HS-27A (cell line): ENCODE data around the gene STK11IP.

ENCODE experiments used
- DNase-seq: peaks from one replicate; pipeline ENCODE4 v3.0.0-alpha.2; 2012; ENCODE audit warnings: low read depth, missing footprints

STK11IP gene, protein sequence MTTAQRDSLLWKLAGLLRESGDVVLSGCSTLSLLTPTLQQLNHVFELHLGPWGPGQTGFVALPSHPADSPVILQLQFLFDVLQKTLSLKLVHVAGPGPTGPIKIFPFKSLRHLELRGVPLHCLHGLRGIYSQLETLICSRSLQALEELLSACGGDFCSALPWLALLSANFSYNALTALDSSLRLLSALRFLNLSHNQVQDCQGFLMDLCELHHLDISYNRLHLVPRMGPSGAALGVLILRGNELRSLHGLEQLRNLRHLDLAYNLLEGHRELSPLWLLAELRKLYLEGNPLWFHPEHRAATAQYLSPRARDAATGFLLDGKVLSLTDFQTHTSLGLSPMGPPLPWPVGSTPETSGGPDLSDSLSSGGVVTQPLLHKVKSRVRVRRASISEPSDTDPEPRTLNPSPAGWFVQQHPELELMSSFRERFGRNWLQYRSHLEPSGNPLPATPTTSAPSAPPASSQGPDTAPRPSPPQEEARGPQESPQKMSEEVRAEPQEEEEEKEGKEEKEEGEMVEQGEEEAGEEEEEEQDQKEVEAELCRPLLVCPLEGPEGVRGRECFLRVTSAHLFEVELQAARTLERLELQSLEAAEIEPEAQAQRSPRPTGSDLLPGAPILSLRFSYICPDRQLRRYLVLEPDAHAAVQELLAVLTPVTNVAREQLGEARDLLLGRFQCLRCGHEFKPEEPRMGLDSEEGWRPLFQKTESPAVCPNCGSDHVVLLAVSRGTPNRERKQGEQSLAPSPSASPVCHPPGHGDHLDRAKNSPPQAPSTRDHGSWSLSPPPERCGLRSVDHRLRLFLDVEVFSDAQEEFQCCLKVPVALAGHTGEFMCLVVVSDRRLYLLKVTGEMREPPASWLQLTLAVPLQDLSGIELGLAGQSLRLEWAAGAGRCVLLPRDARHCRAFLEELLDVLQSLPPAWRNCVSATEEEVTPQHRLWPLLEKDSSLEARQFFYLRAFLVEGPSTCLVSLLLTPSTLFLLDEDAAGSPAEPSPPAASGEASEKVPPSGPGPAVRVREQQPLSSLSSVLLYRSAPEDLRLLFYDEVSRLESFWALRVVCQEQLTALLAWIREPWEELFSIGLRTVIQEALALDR

DNA sequence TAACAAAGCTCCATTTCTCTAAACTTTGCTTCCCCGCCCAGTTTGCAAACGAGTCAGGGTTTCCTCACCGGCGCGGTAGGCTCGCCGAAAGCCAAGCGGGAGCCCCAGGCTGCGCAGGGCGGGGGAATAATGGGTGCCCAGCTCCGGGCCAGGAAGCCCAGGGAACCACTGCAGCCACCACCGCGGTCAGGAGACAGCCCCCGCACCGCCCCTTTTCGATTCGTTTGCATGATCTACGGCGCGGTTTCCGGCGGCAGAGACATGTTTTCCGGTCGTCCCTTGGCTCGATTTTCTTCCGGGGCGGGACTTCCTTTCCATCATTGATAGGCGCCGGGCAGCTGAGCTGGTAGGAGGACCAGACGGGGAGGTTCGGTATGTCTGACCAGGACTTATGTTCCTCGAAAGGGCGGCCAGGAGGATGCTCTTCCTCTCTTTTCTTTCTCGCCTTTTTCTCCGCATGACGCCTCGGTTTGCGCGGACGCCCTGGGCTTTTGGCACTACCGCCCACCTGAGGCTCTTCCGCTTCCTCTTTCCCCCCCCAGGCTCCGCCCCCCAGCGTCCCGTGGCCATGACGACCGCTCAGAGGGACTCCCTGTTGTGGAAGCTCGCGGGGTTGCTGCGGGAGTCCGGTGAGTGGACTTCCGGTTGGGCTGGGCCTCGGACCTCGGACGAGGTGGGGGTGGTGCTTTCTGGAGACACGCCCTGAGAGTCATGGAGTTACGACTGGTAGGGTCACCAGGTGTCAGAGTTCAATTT lies at the start of gene STK11IP:
TSS of gene STK11IP (plus strand) at position 306 of the 756 bp plus-strand sequence. CDS start at position 569, 263 bp downstream.
- DNase-seq: peak; percentile 81

DNA sequence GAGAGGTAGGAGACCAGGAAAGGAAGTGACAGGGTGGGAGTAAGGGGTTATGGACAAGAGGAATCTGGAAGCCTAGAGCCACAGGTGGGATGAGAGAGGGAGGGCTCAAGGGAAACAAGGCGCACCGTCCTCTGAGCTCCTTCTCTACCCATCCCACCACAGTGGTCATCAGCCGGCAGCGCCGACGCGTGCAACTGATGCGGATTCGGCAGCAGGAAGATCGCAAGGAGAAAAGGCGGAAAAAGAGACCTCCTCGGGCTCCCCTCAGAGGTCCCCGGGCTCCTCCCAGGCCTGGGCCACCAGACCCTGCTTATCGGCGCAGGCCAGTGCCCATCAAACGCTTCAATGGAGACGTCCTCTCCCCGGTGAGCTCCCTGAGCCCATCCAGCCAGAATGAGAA lies 48.7 kb upstream of the STK11IP start:
- DNase-seq: no peak

DNA sequence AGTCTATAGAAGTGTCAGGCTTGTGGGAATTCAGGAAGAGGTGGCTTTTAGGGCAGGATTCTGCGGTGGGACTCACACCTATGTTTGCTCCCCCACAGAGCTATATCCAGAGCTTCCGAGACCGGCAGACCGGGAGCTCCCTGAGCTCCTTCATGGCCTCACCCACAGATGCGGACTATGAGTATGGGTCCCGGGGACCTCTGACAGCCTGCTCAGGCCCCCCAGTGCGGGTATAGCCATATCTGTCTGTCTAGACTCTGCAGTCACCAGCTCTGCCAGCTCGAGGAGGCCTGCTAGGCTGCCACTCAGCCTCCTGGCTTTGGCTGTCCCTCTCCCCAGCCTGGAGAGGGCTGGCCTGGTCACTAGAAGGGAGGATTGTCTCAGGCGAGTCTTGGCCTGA lies 48.0 kb upstream of the STK11IP start:
- DNase-seq: no peak

DNA sequence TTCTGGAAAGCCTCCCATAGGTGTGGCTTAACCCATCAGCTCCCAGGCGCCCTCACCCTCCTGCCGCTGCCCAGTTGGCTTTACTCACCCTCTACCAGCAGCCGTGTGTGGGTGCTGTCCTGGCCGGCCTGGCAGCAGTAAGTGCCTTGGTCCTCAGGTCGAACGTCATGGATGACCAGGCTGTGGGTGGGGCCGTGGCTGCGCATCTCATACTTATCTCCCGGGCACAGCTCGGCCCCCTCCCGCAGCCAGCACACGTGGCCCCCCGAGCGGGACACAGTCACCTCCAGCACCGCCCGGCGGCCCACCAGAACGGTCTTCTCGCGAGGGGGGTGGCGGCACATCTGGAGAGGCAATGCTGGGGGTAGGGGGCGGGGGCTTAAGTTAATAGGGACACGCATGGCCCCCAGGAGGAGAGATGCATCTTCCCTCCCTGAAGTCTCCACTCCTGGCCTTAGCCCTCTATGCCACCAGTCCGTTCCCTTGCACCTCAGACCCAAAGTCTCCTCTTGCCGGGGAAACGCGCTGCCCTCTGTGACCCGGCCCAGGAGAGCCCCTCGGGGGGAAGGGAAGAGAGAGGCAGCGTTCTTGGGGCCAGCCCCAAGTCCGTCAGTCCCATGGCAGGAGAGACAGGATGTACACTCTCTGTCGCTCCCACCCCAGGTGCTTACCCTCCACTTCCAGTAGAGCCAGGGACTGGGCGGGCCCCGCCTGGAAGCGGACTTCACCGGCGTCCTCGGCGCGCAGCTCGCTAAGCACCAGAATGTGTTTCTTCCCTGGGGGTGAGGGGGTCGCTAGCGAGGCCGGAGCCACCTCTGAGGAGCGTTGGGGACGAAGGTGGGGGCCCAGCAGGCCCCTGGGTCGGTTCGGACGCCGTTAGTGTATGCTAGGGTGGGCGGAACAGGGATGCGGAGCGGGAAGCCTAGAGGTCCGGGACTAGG lies 45.9 kb upstream of the STK11IP start:
- DNase-seq: no peak

DNA sequence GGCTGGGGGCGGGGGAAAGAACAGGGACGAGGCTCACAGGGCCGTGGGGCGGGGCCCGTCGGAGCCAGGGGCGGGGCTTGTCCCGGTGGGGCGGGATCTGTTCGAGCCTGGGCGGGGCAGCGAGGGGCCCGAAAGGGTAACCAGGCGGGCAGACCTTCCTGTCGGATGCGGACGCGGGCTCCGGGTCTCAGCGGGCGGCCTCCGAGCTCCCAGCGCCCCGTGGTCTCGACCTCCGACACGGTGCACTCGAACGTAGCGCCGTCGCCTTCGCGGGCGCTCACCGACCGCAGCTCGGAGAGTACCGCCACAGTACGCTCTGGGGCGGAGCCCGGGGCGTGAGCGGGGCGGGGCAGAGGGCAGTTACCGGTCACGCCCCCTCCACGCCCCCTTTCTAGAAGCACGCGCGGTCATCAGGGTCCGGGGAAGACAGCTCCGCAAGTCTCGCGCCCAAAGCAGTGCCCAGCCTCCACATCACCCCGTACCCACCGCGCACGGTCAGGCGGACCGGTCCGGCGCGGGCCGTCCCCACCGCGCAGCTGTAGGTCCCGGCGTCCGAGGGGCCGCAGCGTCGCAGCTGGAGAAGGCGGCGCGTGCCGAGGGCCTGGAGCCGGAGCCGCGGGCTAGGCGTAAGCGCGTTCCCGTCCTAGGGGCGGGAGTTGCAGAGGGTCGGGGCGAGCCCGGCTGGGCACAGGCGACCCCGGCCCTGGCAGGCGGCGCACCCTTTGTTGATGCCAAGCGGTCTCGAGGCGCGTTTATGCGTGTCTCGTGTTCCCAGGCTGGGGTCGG lies 45.1 kb upstream of the STK11IP start:
- no peak for DNase-seq

DNA sequence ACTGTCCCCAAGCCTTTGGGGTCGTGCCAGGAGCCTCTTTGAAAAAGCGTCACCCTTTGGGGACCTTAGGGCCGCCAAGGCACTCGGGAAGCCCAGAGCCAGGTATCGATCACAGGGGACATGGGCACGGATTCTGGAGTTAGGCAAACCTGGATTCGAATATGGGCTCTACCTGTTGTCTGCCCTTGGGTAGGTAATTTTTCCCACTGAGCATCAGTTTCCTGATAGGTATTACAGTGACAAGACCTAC lies 44.6 kb upstream of the STK11IP start:
- no peak for DNase-seq

DNA sequence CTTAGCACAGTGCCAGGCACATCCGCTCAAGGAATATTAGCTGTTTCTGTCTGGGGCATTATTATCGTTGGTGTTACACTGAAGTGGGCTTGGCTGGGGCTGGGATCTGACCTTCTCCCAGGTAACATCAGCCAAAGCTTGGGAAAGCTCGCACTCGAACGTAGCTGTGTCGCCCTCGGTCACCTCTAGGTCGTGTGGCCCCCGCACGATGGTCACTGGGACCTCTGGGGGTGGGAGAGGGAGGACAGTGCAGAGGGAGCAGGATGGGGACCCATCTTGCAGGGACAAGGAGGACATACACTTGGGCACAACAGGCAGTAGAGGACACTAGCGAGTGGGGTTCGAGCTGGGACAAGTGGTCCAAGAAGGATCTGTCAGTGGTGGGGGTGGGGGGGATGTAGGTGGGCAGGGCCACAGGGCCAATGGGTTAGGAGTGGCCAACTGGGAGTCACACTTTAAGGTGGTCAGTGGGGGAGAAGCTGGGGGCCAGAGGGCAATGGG lies 44.1 kb upstream of the STK11IP start:
- no peak for DNase-seq

DNA sequence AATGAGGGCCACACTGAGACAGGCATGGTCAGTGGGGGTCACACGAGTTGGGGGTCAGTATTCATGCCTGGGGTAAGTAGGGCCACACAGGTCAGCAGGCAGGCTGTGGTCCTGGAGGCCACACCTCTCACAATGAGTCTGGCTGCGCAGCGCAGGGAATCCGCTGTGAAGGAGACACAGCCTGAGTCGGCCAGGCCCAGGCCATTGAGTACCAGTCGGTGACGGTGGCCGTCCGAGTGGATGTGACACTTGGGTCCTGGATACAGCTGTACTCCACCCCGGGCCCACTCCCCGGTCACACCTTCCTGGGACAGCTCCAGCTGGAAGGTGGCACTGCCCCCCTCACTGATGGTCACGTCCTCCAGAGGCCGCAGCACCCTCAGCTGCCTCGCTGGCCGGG lies 43.3 kb upstream of the STK11IP start:
- DNase-seq: no peak

DNA sequence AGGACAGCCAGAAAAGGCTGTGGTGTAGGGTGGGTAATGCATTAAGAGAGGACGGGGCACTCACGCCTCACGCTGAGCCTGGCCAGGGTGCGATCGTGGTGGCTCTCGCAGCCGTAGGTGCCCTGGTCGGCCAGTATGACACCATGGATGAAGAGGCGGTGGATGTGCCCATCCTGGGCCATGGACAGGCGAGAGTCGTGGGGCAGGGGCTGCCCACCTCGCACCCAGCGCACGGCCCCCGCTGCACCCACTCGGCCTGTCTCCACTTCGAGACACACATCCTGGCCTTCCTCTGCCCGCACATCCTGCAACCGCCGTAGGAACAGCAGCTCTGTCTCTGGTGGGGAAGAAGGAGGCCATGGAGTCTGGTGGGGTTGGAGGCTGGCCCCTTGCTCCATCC lies 41.7 kb upstream of the STK11IP start:
- DNase-seq: no peak

DNA sequence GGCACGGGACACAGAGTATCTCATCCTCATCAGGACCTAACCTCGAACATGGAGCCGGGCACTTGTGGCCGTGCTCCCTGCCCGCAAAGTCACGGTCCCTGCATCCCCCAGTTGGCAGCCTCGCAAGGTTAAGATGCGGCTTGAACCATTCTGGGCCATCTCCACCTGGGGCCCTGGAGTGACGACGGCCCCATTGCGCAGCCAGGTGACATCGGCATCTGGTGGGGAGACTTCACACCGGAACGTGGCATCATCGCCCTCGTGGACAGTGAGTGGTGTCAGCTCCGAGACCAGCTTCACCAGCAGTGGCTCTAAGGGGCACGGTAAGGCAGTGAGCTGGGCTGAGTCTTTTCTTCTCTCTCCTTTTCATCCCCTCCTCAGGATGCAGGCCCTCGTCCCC lies 41.2 kb upstream of the STK11IP start:
- DNase-seq: no peak

DNA sequence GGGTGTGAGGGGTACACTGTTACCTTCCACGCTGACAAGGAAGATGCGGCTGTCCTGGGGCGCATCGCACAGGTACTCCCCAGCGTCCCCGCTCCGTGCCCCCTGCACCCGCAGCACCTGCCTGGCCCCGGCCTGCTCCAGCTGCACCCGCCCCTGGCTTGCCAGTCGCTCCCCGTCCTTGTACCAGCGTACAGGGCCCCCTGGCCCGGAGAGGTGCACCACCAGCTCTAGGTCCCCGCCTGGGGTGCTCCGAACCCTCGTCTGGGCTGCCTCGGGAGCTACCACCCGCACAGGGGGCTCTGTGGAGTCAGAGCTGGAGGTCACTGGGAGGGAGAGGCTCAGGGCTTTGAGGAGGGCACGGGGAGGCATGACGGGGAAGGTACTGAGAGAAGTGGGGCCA lies 40.3 kb upstream of the STK11IP start:
- DNase-seq: no peak

DNA sequence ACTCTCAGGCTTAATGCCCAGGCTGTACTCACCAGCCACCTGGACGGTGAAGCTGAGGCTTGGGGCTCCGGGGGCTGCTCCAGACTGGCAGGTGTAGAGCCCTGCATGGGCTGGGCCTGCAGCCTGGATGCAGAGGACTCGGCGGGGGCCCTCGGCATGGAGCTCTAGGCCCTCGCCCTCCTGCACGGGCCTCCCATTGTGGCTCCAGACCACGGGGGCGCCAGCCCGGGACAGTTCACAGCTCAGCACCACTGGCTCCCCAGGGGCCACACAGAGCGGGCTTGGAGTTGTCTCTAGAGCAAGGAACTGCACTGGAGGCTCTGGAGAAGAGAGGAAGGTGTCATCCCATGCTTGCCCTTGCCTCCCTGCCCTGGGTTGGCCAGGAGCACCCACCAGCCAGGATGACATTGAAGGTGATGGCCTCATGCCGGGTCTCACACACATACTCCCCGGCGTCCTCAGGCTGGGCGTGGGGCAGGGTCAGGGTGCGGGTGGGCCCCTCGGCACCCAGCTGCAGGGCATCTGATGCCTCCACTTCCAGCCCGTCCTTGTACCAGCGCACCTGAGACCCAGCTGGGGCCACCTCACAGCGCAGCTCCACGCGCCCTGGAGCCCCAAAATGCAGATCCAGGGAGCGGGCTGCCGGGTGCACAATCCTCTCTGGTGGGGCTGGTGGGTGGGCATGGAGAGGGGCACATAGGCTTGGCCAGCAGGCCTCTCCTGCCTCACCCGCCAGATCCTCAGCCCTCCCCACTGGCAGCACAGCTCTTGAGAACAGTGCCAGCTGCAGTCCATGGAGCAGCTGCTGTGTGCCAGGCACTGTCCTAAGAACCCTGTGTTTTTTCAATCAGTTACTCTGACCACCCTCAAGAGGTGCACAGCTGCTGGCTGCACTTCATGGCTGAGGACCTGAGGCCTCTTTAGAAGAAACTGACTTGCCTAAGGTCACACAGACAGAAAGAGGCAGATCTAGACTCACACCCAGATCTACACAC lies 39.6 kb upstream of the STK11IP start:
- DNase-seq: no peak

DNA sequence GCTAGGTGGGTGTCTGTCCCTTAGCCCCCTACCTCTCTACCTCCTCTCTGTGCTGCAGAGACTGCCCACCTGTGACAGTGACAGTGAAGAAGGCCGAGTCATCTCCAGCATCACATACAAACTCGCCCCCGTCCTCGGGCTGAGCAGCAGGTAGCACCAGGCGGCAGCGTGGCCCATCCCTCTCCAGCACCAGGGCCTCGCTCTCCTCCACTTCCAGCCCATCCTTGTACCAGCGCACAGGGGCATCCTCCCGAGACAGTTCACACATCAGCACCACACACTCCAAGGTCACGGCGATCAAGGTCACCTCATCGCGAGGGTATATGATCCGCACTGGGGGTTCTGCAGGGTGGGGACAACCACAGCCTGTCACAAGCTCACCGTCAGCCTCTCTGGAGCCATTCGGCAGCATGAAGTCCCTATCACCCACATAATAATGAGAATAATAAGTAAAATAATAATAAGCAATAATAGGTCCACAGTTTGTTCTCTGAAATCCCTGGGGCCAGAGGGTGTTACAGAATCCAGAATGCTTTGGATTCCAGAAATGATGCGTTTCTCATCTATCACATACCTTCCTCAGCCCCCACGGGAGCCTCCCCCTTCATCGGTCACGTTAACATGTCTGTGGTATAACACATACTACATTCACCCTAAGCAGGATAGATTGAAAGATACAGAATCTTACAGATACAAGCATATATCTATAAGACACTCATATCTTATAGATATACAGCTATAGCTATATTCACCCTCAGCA lies 38.3 kb upstream of the STK11IP start:
- DNase-seq: no peak

DNA sequence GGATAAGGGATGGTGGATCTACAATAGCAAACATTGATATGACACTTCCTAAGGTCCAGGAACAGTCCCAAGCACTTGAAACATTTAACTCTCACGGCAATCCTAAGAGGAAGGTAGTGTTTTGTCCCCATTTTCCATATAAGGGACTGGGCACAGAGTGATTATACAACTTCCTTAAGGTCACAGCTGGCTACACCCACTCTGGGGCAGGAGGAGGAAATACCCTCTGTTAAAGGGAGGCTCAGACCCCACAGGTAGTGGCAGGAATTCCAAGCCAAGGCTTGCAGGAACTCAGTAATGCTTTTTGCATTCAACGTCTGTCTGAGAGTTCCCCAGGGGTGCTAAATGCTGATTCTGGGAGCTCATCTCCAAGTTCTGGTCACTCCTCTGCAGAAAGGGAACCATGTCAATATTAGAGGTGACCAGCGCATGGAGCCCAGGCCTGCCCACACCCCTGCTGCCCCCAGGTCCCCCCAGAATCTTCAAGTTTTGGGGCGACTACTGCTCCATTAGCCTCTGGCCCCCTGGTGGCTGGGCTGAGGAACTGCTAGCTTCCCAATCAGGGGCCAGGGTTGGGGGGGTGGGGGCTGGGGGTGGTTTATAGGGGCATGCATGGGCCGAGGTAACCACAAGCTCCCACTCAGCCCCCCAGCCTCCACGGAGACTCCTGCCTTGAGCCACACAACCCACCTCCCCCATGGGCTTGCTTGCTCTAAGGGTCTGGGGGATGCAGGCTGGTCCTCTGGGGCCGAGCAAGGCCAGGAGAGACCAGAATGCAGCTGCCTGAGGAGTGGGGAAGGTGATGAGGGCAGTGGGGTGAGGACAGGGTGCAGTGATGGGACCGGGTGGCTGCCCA lies 37.4 kb upstream of the STK11IP start:
- no peak for DNase-seq

DNA sequence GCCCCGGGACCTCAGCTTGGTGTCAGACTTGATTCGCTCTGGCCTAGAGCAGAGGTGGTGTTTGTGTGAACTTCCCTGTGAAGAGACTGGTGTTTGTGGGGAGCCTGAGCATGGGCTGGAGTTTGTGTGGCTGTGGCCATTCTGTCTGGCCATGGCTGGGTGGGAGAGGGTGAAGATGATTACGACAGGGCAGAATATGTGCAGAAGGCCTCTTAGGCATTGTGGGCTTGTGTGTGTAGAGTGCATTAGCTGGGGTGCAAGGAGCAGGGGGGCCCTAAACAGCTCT lies 36.8 kb upstream of the STK11IP start:
- no peak for DNase-seq

DNA sequence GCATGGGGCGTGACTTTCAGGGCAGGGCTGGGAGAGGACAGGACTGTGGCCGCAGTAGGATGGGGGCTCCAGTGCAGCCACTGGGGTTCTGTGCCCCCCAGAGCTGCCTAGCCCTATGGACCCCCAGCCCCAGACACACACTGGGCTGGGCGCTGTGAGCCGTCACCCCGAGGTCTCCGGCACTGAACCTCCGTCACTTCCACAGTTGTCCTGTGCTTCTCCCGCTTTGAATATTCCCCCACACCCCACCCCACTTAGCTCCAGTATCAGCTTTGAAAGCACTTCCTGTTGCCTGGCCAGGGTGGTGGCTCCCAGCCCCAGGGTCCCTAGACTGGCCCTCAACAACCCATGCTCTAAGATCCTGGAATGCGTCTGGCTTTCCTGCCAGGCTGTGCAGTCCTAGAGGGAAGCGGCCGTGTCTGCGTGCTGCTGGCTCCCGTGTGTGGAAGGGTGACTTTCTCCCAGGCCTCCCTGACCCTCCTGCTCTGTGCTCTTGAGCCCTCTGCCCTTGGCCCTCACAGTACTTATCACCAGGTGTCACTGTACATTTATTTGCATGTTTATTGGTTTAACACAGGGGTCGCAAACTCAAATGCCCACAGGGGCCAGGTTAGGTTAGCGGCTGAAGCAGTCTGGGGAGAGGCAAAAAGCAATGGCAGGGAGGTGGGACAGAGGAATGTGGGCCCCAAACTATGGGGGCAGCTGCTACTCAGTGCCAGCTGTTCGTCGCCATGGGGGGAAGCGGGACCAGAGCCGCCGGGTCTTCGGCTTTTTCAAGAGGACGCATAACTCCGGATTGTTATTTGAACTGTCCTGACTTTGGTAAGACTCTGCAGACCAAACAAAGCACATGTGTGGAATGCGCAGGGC lies 36.2 kb upstream of the STK11IP start:
- DNase-seq: no peak
